ENCODE results near the gene WDR64.
"Not testable (repeated sequence)": the region's sequence is repeated elsewhere in the genome, so short reads cannot be mapped to it uniquely, and the experiment has no call there.

WDR64 gene

DNA sequence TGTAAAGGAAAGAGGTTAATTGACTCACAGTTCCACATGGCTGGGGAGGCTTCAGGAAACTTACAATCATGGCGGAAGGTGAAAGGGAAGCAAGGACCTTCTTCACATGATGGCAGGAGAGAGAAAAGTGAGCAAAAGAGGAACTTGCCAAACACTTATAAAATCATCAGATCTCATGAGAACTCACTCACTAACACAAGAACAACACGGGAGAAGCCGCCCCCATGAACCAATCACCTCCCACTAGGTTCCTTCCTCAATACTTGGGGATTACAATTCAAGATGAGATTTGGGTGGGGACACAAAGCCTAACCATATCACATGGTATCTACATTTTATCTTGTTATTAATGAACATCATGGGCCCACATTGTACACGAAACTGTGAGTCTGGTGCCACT, 51.7 kb downstream of the WDR64 start:
- not testable (repeated sequence) for DNase-seq

DNA sequence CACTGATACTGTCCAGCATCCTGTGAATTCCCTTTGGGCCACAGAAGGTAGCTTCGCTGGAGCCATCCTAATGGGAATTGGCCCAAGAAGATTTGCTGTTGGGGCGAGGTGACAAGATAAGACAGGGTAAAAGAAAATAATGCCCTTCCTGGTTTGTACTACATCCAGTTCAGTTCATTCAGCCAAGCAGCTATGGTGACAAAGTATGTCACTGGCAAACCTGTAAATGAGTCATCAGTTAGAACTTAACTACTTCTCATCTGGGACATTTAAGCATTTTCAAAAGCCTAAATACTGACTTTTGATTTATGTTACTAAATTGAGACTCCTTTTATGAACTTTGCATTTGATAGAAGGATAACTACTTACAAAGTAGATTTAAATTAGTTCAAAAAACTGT, 54.2 kb downstream of the WDR64 start:
- DNase-seq: no peak

DNA sequence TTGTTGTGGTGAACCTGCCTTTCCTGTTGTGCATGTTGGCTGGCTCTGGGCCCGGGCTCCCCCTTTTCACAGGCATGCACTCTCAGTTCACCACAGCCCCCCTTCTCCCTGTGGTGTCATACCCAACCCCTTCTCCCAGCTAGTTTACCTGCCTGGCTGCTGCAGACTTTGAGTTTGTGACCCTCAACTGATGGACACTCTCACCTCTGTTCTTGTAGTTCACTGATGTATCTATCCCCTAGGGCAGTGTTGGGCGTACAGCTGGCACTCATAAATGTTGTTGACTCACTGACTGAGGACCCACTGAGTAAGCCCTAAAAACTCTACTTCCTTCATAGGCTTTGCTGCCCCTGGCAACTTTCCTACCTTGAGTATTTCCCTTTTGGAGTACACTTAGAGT, 54.9 kb downstream of the WDR64 start:
- peak; percentile 62 for DNase-seq

DNA sequence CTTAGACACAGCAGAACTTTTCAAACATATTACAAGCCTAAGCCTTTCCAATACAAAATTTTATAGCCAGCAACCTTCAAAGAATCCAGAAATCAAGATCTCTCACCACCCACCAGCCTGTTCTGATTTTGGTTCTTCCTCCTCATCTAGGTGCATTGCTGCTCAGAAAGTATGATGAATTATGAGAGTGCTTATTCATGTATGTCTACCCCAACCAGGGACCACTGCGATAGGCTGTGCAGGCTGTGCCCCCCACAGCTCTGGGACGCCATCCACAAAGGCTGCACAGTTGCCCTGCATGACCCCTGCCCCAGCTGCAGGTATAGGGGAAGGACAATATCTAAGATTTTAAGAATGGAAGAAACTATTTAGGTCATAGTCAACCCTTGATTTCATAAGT, 55.4 kb downstream of the WDR64 start:
- no peak for DNase-seq

DNA sequence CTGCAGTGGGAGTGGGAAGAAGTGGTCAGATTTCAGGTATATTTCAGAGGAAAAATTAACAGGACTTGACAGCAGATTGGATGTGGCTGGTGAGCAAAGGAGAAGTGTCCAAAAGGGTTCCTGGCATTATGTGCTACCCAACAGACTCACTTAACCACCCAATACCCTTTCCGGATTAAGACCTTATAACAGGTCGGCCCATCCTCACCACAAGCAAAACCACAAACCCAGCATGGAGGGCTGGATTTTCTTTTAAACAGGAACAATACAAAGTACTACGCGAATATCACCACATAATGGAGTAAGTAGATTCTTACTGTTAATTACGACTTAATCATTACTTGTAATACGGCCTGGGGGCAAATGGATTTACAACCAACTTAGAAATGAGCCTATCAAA, 59.2 kb downstream of the WDR64 start:
- no peak for DNase-seq

DNA sequence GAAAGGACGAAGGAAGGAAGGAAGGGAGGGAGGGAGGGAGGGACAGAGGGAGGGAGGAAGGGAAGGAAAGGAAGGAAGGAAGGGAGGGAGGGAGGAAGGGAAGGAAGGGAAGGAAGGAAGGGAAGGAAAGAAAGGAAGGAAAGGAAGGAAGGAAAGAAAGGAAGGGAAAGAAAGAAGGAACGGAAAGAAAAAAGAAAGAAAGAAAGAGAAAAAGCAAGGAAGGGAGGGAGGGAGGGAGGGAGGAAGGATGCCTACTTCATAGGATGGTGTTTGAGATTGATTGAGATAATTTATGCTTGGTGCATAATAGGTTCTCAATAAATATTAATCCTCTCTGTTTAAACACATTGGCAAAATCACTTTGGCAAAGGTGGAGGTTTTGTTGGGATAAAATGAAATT, 61.2 kb downstream of the WDR64 start:
- DNase-seq: no peak

DNA sequence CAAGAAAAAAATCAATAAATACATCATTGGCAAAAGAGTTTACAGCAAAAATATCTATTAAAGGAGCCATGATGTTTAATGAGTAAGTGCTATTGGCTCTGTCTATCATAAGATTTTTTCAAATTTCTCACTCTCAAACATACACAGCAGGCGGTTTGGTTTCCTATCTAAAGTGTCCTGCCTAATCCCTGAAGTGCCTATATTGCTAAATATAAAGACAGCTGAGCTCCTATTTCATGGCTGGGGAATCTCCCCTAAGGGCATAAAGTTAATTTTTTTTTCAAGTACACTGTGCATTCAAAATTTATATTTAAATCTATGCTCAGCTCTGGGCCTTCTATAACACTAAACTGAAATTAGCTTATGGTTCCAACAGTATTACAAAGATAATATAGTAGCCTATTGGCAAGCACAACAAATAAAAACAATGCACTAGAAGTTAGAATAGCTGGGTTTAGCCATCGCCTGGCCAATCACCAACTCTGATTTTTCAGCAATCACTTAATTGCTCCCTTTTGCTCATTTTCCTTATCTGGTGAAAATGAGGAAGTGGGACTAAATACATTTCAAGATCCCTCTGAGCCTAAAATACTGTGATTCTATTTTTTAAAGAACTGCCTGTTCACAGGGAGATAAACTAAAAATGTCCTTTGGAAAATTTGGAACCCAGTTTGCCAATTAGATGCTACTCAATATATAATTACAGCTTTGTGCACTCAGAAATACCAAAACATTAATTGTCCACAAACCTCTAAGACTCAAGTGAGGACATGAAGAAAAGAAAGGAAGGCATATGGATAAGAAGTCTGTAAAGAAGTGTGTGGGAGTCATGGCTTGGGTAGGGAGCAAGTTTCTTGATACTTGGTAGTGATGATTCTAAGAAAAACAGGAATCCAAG, 62.5 kb downstream of the WDR64 start:
- DNase-seq: no peak

DNA sequence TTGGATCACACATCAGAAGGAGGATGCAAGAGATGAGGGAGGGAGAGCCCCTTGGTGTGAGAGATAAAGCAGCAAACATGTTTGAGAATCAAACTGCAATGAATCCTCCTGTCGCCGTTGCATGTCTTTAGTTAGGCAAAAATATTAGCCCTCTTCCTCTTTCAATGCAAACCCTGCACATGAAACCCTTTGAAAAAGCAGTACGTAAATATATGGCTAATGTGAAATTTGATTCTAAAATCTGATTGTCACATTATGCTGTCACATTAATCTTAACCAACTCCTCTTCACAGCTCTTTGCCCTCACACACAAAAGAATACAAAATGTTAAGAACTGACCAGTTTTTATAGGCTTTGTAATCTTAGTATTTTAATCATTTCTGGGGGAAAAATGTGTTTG, 63.4 kb downstream of the WDR64 start:
- DNase-seq: no peak

DNA sequence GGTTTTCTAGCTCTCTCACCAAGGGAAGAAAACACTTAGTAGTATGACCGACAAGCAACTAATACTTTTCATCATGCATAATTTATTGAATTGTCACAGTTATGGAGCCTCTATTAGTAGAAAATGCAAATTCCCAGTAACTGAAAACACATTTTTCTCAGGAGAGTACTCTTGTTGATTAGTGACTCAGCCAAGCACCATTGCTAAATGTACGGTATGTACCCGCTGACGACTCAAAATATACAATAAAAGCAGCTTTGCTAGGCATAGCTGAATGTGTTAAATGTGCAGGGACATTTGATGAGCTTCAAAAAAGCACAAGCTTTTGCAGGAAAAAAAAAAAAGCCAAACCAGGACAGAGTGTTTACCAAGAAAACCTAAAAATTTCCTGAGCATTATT, 63.9 kb downstream of the WDR64 start:
- no peak for DNase-seq

DNA sequence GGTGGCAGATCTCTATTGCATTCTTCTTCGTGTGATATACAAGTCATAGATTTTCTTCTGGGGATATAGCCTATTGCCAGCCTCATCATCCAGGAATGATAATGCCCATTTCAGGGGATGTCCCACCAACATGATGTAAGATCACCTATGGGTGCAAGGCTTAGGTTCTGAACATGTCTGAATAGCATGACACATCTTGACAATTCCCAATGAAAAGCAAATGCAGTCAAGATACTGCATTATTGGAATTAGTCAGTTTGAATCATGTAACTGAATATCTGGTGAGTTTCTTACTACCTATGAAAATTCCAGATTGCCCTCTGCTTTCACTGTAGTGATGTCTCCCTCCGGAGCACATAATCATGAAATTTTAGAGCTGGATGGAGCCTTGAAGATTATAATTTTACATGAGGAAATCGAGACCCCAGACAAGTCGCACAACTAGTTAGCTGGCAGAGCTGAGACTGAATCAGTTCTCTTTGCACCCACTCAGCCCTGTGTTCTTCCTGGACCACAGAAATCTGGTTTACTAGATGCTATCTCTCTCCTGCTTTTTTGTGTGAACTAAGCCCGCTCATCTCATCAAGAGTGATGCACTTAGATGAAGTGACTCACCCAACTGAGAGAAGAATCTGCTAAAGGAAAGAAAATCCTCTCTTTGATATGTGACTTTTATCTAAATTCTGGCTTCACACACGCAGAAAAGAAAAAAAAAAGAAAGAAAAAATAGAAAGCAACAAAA, 65.0 kb downstream of the WDR64 start:
- DNase-seq: peak; percentile 9

DNA sequence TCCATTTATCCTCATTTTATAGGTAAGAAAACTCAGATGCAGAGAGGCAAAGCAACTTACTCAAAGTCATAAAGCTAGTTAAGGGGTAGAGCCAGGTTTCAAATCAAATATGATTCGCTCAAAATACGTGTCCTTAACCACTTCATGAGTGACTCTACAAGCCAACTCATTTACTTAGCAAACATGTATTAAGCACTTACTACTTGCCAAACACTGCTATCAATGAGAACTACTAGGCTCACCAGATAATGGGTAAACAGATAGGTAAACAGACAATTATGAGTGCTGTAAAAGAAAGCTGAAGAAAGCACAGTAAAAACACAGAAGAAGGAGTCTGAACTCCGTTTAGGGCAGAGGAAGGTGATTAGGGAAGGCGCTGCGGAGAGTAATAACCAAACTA, 65.9 kb downstream of the WDR64 start:
- no peak for DNase-seq

DNA sequence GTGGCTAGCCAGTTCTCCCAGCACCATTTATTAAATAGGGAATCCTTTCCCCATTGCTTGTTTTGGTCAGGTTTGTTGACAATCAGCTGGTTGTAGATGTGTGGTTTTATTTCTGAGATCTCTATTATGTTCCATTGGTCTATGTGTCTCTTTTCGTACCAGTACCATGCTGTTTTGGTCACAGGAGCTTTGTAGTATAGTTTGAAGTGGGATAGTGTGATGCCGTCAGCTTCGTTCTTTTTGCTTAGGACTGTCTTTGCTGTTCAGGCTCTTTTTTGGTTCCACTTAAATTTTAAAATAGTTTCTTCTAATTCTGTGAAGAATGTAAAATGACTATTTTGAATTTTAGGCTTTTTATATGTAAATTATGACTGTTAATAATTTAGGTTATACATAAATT, 68.9 kb downstream of the WDR64 start:
- DNase-seq: no peak

DNA sequence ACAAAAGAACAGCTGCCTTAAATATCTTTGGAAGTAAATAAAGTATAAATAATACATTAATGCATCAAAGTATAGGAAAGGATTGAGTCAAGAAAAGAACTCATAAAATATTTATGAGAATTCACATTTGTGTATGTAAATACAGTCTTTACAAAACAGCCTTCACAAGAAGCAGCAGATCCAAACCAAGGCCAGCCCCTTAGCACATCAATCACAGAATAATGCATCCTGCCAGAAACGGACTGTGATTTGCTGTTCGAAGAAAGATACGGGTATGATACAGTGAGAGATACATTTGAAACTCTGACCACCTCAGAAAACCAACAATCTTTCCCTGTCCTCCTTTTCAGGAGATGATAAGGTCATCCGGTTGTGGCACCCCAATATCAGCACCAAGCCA, 70.9 kb downstream of the WDR64 start:
- no peak for DNase-seq

DNA sequence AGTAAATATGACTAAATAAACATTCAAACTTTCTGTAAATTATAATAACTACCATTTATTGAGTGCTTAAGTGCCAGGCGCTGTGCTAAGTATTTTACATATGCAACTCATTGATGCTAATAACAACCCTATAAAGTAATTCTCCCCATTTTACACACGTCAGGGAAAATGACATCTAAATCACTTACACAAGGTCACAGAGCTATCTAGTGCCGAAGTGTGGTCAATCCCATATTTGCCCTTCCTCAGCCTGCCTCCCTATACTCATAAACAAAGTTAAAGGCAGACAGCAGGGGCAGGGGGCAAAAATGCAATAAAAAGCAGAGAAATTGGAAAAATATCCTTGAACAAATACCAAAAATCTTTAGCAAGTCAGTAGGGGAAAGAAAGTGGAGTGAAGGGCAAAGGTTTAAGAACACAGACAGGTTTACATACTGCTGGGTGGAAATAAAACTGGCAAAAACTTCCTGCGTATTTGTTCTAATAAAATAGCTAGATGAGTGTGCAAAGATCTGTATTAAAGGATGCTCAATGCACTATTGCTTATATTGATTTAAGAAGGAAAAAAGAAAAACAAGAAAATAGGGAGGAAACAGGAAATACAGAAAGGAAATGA, 72.8 kb downstream of the WDR64 start:
- DNase-seq: no peak

DNA sequence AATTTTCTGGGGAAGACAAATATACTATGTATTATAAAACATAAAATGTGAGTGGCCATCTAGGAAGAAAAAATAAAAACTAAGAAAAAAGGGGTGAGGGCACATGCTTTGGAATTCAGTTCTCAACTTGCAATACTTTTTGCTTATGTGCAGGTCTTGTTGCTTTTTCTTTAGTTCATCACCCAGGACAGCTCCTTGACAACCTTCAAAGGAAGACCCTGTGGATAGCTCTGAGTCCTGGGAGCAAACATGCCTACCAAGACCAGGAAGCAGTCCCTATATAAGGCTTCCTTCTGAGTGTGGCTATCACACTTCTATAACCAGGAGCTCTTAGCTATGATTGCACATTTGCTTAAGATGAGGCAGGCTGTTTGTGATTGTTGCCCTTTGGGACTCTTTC, 78.0 kb downstream of the WDR64 start:
- no peak for DNase-seq

DNA sequence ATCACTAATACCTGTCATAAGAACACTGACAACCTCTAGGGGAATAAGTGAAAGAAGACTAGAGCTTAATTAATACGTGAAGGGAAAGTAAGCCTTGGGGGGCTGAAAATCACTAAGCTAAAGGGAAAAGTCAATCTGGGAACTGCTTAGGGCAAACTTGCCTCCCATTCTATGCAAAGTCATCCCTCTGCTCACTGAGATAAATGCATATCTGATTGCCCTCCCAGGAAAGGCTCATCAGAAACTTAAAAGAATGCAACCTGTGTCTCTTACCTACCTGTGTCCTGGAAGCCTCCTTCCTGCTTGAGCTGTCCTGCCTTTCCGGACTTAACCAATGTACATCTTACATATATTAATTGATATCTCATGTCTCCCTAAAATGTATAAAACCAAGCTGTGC, 81.8 kb downstream of the WDR64 start:
- no peak for DNase-seq

DNA sequence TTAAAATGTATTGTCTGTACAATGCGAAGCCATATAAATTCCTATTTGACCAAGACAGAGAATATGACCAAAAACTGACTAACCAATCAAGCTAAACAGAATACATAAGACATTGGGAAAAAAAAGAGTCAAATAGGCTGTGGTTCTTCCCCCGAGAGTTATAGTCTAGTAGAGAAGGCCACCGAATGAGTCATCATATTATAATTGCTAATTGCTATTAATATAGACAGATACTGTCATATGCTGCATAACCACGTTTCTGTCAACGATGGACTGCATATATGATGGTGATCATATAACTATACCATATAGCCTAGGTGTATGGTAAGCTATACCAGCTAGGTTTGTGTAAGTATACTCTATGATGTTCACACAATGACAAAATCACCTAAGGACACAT, 82.5 kb downstream of the WDR64 start:
- DNase-seq: no peak

DNA sequence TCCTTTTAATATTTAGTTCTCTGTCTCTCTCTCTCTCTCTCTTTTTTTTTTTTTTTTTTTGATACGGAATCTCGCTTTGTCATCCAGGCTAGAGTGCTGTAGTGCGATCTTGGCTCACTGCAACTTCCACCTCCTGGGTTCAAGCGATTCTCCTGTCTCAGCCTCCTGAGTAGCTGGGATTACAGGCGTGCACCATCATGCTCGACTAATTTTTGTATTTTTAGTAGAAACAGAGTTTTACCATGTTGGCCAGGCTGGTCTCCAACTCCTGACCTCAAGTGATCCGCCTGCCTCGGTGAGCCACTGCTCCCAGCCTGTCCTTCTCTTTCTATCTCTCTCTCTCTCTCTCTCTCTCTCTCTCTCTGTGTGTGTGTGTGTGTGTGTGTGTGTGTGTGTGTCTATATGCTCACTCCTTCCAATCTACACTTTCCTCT, 83.4 kb downstream of the WDR64 start:
- not testable (repeated sequence) for DNase-seq

DNA sequence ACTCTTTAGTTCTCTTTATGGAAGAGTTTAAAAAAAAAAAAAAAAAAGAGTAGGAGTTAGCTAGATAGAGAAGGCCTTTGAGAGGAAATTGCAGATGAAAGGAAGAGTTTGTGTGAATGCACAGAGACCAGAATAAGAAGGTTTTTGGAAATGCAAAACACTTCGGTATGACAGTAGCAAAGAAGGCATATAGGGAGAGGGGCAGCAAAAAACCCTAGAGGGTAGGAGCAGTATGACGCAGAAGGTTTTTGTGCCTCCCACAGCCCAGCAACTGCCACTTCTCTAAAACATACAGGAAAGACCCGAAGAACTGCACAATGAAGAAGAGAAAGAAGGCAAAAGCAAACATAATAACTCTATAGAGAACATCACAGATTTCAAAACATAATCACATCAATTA, 84.3 kb downstream of the WDR64 start:
- DNase-seq: no peak

DNA sequence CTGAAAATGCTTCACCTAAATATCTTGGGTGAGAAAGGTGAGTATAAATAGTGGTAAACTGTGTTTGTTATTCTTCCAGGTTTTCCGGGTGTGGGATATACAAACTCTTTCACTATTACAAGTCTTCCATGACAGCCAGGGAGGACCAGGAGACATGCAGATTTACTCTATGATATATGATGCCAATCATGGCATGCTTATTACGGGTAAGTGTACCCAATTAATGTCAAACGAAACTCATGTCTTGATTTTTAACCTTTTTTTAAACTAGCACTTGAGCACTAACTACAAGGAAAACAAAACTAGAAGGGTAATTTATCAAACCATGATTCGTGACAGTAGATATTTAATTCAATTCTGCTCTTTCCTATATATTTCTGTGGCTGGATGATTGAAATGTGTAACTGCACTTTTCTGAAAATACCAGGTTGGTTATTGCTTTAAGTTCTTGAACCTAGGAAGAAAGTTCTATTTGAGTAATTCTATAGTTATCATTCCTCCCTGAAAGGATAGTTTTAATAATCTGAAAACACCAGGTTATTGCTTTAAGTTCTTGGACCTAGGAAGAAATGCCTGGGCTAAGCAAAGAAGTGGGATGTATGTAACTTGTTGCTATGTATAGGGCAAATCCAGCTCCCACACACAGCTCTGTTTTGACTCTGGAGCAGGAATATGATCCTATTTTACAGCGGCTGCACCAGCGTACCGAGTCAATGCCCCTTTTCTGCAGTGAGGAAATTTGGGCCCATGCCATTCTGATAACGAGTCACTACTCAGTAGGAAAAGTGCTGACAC, 86.4 kb downstream of the WDR64 start:
- DNase-seq: no peak

DNA sequence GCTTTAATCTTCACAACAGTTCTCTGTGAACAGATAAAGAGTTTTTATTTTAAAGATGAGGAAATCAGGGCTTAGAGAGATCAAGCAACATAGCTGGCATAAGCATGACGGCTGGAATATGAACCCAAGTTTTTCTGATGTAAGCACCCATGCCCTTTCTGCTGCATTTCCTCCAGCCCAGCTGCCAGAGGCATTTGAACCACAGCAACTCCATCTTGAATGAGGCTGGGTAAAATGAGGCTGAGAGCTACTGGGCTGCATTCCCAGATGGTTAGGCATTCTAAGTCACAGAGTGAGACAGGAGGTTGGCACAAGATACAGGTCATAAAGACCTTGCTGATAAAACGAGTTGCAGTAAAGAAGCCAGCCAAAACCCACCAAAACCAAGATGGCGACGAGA, 90.0 kb downstream of the WDR64 start:
- DNase-seq: no peak

DNA sequence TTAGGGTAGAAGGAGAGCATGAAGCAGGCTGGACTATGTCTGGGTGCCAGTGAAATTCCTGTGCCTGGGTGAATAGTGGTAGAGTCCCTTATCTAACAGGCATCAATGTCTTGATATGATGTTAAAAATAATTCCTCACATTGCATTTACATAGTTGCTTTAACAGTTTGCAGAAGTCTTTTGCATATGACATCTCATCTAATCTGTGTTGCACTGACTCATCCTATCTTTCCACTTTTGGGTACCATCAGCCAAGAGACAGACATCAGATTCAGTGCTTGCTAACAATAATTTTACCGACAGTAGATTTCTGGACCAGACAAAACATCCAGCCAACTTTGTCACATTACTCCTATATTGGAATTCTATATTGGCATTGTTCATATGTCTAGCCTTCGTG, 92.5 kb downstream of the WDR64 start:
- DNase-seq: no peak

DNA sequence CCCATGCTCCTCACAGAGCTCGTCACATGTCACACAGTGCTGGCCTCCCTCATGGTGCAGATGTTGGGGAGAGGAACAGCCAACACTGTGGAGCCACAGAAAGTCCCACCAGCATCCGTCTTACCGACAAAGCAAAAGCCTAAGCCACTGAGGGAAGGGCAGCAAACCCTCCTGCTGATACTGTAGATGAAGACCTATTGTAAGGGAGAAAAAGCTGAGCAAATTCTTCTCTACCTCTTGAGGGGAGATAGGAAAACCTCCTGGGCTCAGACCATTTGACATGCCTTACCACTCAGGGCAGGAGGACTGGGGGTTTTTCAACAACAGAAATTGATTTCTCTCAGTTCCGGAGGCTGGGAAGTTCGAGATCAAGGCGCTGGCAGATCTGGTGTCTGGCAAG, 95.9 kb downstream of the WDR64 start:
- DNase-seq: no peak

Measured in T1000 (cell line).